CD4-positive, alpha-beta memory T cell (primary cell): ENCODE data around the gene MANSC4. TPM values are rescaled to one million over a fixed set of nuclear protein-coding genes. Genes with fewer than 3 reads are reported as not detected.

Experiments
- CTCF ChIA-PET: fragments of 350-600 bp; sonication (Branson Sonifier 250); formaldehyde crosslinking; loops from one replicate; lab custom pipeline; 2021; ENCODE audit warnings: inconsistent platforms; ENCODE audit not compliant: partially characterized antibody; lab: Charles Lee
- POLR2A ChIA-PET: fragments of 350-600 bp; sonication (Branson Sonifier 250); formaldehyde crosslinking; loops from one replicate; lab custom pipeline; 2021; ENCODE audit not compliant: partially characterized antibody; lab: Charles Lee
- DNase-seq, 5 donors: peaks; one replicate each; pipeline versions ENCODE4 v3.0.0 to v3.0.0-alpha.2; 2020 to 2022; ENCODE audit warnings: mixed read lengths in 1 of 5
- H3K27ac ChIP-seq: one replicate; pipeline ENCODE4 v1.7.0; 2013; ENCODE audit warnings: low read depth, low read length
- H3K27me3 ChIP-seq: 2 replicates; pipeline ENCODE4 v1.7.0; 2013; ENCODE audit warnings: mild to moderate bottlenecking, low read length, moderate library complexity; ENCODE audit not compliant: insufficient read depth
- H3K36me3 ChIP-seq: 2 replicates; pipeline ENCODE4 v1.7.0; 2013; ENCODE audit warnings: mild to moderate bottlenecking, low read length, moderate library complexity; ENCODE audit not compliant: insufficient read depth
- H3K4me1 ChIP-seq: 2 replicates; pipeline ENCODE4 v1.7.0; 2013; ENCODE audit warnings: mild to moderate bottlenecking, low read length, moderate library complexity; ENCODE audit not compliant: insufficient read depth
- H3K4me3 ChIP-seq, 2 donors: one replicate each; pipeline ENCODE4 v1.7.0; 2013; ENCODE audit warnings: low read length in 2 of 2, mild to moderate bottlenecking in 1 of 2
- H3K9me3 ChIP-seq, 2 donors: one replicate each; pipeline ENCODE4 v1.7.0; 2013; ENCODE audit warnings: low read length in 2 of 2, control low read depth in 1 of 2; ENCODE audit not compliant: control insufficient read depth in 1 of 2
- H3K27ac Mint-ChIP-seq, 7 donors: one replicate each; pipeline ENCODE4 v1.8.0; 2020 to 2021; ENCODE audit warnings: mixed read lengths in 7 of 7, mild to moderate bottlenecking in 6 of 7, inconsistent platforms in 3 of 7, moderate library complexity in 3 of 7
- H3K27me3 Mint-ChIP-seq, 2 donors: one replicate each; pipeline ENCODE4 v1.8.0; 2020 to 2021; ENCODE audit warnings: mixed read lengths in 2 of 2
- H3K36me3 Mint-ChIP-seq, 2 donors: one replicate each; pipeline ENCODE4 v1.8.0; 2020 to 2021; ENCODE audit warnings: mixed read lengths in 2 of 2, inconsistent platforms in 1 of 2, mild to moderate bottlenecking in 1 of 2
- H3K4me1 Mint-ChIP-seq, 4 donors: one replicate each; pipeline ENCODE4 v1.8.0; 2020 to 2021; ENCODE audit warnings: mixed read lengths in 4 of 4, mild to moderate bottlenecking in 1 of 4
- H3K4me3 Mint-ChIP-seq, 8 donors: one replicate each; pipeline ENCODE4 v1.8.0; 2020 to 2021; ENCODE audit warnings: mixed read lengths in 8 of 8, mild to moderate bottlenecking in 7 of 8, moderate library complexity in 6 of 8, inconsistent platforms in 3 of 8
- H3K9me3 Mint-ChIP-seq, 8 donors: one replicate each; pipeline ENCODE4 v1.8.0; 2020 to 2021; ENCODE audit warnings: mixed read lengths in 8 of 8, mild to moderate bottlenecking in 5 of 8, inconsistent platforms in 3 of 8, moderate library complexity in 1 of 8
- intact Hi-C: fragments of 100-400 bp; cut with micrococcal nuclease; formaldehyde crosslinking; loops from one replicate; pipeline ENCODE4 v1.15.1; 2023
- polyA plus RNA-seq, 2 donors: library from polyadenylated mRNA; unstranded; fragments of 300-500 nt; fragmentation: Illumina TruSeq; gene quantifications; one replicate each; pipeline ENCODE4 v1.2.3, GENCODE V29; 2021
- total RNA-seq, 2 experiments: library from RNA; stranded (reverse); gene quantifications; one replicate each; pipeline ENCODE4 v1.2.3, GENCODE V29; 2021

Gene MANSC4
- total and polyA plus RNA-seq, 4 experiments from 2014 or later = 0.32 TPM; not detected in 3

DNA sequence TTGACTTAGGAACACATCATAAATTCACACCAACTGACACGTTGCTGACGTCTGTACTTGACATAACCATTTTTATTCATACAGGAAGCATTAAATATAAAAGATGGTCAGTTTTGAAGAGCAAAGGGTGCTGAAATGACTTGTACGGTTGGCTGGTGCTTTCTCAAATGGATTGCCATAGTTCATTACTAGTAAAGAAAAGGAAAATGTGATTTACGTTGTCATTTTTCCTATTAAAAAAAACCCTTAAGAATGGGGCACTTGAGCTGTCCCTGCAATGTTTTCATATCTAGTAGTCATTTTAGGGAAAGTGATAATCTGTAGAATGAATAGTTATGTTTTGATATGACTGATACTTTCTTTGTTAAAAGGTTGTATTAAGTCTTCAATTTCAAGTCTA is 22.5 kb upstream of the MANSC4 start:
- Histone ChIP-seq H3K4me1 (peaks cover 12% of the 10 kb centered on the region), H3K27me3 (no peaks in the 10 kb centered on the region), H3K4me3 (no peak overlapping the region), H3K36me3 (peaks cover 6% of the 10 kb centered on the region), H3K27ac (no peak overlapping the region), H3K9me3 (no peaks in the 10 kb centered on the region)
- peaks cover 15 to 16% of the 10 kb centered on the region in 2 donors for H3K36me3 Mint-ChIP-seq
- H3K27me3 Mint-ChIP-seq = peaks cover 0 to 2% of the 10 kb centered on the region in 2 donors
- intact Hi-C loops = no loop called here
- H3K27ac Mint-ChIP-seq = peak overlapping the region in 1 of 7 donors; percentile 36
- no peak overlapping the region for H3K4me3 Mint-ChIP-seq
- no peaks in the 10 kb centered on the region for H3K9me3 Mint-ChIP-seq
- H3K4me1 Mint-ChIP-seq = peaks cover 15 to 47% (median 34%) of the 10 kb centered on the region in 4 donors
- ChIA-PET POLR2A (no interaction called here), CTCF (no interaction called here)
- DNase-seq = no peak

DNA sequence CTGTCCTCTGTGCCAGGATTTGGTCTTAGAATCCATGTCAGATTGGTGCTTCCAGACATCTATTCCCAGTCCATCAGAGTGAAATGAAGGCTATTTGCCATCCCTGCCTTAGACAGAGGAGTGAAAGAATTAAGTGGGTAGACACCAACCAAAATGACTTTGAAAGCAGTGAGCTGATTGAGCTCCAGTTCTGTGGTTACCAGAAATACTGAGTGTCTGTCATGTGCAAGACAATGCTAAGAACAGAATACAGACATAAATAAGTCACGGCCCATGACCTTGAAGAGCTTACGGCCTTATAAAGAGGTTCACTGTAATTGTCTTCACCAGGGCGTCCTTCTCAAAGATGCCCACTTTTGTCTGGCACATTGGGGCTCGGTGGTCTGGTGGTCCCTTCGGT is 21.6 kb upstream of the MANSC4 start:
- intact Hi-C loops = no loop called here
- H3K27me3 Mint-ChIP-seq = peaks cover 0 to 2% of the 10 kb centered on the region in 2 donors
- Histone ChIP-seq H3K4me1 (peaks cover 9% of the 10 kb centered on the region), H3K27me3 (no peaks in the 10 kb centered on the region), H3K27ac (no peak overlapping the region), H3K4me3 (no peak overlapping the region), H3K36me3 (peaks cover 10% of the 10 kb centered on the region), H3K9me3 (no peaks in the 10 kb centered on the region)
- H3K4me3 Mint-ChIP-seq = no peak overlapping the region
- peaks cover 24 to 25% of the 10 kb centered on the region in 2 donors for H3K36me3 Mint-ChIP-seq
- no peaks in the 10 kb centered on the region for H3K9me3 Mint-ChIP-seq
- CTCF ChIA-PET = no interaction called here
- peak overlapping the region in 5 of 7 donors; percentile 13 to 51 (median 38) for H3K27ac Mint-ChIP-seq
- DNase-seq = no peak
- H3K4me1 Mint-ChIP-seq = peaks cover 11 to 38% (median 28%) of the 10 kb centered on the region in 4 donors
- POLR2A ChIA-PET = no interaction called here

DNA sequence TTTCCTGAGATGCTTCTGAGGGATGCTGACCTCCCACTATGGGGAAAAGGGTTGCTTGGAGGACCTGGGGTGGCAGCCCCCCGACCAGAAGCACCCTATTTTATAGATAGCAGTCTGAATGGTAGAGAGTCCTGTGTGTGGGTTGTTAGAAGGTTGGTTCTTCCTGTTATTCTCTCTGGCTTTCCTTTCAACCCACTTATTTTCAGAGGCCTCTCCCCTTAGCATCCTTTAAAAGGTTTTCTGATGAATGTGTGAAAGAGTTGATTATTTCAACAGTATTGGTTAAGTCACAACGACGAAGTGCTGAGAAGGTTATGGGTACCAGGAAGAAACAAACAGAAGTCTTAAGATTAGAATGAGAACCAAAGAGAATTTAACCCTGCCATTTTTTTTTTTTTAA is 20.8 kb upstream of the MANSC4 start:
- H3K27ac Mint-ChIP-seq = peak overlapping the region; percentile 32 to 70 (median 38)
- no peak overlapping the region for H3K27ac ChIP-seq
- POLR2A ChIA-PET = interaction anchor here (1.4 kb wide), 1 partner anchor 21 kb away, joined by 8 read pairs; the partner anchor contains the start of genes KLHL42 and MANSC4
- H3K27me3 ChIP-seq = no peaks in the 10 kb centered on the region
- no peaks in the 10 kb centered on the region for H3K9me3 Mint-ChIP-seq
- H3K36me3 ChIP-seq = peaks cover 10% of the 10 kb centered on the region
- peaks cover 9% of the 10 kb centered on the region for H3K4me1 ChIP-seq
- peaks cover 25 to 31% of the 10 kb centered on the region in 2 donors for H3K36me3 Mint-ChIP-seq
- intact Hi-C loops = no loop called here
- no peaks in the 10 kb centered on the region for H3K9me3 ChIP-seq
- no peak overlapping the region for H3K4me3 ChIP-seq
- no peak for DNase-seq
- peak overlapping the region in 3 of 8 donors; percentile 2 to 21 (median 4) for H3K4me3 Mint-ChIP-seq
- H3K27me3 Mint-ChIP-seq = no peaks in the 10 kb centered on the region
- H3K4me1 Mint-ChIP-seq = peaks cover 9 to 30% (median 21%) of the 10 kb centered on the region in 4 donors
- CTCF ChIA-PET = no interaction called here

DNA sequence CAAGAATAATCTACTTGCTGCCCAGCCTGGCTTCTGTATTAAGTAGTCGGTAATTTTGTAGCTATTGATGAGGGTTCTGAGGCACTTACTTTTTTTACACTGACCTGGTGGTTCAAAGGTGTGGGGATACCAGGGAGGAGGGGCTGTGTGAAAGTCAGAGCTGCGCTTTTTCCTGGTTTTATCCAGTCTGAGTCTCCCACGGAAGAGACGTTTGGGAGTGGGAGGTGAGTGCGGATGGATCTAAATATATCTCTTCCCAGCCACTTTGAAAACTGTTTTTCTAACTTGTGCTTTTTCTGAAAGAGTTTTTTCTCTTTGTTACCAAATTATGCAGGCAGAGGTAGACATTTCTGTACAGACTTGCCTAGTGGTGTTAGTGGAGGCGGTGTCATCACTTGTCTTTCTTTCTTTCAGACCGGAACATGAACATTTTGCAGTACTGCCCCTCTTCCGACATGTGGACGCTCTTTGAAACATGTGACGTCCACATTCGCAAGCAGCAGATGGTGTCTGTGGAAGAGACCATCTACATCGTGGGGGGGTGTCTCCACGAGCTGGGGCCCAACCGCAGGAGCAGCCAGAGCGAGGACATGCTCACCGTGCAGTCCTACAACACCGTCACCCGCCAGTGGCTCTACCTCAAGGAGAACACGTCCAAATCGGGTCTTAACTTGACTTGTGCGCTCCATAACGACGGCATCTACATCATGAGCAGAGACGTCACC is 17.4 kb upstream of the MANSC4 start:
- ChIA-PET CTCF (interaction anchor here (2.8 kb wide), 1 partner anchor 24 kb away, joined by 17 read pairs; no protein-coding TSS in a partner anchor), POLR2A (no interaction called here)
- no peaks in the 10 kb centered on the region for H3K27me3 ChIP-seq
- no peak overlapping the region for H3K4me3 ChIP-seq
- DNase-seq = no peak
- no peak overlapping the region for H3K4me3 Mint-ChIP-seq
- no peaks in the 10 kb centered on the region for H3K9me3 ChIP-seq
- no peak overlapping the region for H3K27ac Mint-ChIP-seq
- intact Hi-C loops = no loop called here
- H3K36me3 ChIP-seq = peaks cover 17% of the 10 kb centered on the region
- no peaks in the 10 kb centered on the region for H3K9me3 Mint-ChIP-seq
- peaks cover 9 to 25% (median 20%) of the 10 kb centered on the region in 4 donors for H3K4me1 Mint-ChIP-seq
- H3K27me3 Mint-ChIP-seq = no peaks in the 10 kb centered on the region
- peaks cover 9% of the 10 kb centered on the region for H3K4me1 ChIP-seq
- H3K27ac ChIP-seq = no peak overlapping the region
- H3K36me3 Mint-ChIP-seq = peaks cover 37 to 53% of the 10 kb centered on the region in 2 donors

DNA sequence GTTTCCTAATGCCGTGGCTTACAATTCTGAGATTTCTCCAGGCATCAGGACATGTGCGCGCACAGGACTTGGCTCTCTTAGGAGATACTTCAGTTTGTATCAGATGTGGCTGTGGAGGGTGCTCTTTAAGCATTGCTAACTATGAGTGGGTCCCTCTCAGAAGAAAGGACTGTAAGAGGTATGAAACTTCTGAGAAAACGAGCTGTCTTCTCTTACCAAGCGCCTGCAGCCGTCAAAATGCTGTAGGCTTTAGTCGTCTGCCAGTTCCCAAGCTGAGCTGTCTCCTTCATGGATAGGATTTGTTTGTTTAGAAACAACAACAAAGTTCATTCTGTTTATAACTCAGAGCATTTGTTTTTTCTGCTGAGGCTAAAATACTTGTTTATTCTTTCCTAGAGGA is 16.1 kb upstream of the MANSC4 start:
- ChIA-PET CTCF (no interaction called here), POLR2A (no interaction called here)
- Histone ChIP-seq H3K27me3 (no peaks in the 10 kb centered on the region), H3K4me3 (no peak overlapping the region), H3K9me3 (no peaks in the 10 kb centered on the region), H3K36me3 (peaks cover 17% of the 10 kb centered on the region), H3K27ac (no peak overlapping the region), H3K4me1 (peaks cover 9% of the 10 kb centered on the region)
- Mint-ChIP-seq H3K9me3 (no peaks in the 10 kb centered on the region), H3K27ac (peak overlapping the region in 2 of 7 donors; percentile 16 to 27), H3K36me3 (peaks cover 50 to 65% of the 10 kb centered on the region in 2 donors), H3K27me3 (no peaks in the 10 kb centered on the region), H3K4me3 (no peak overlapping the region), H3K4me1 (peaks cover 7 to 14% (median 10%) of the 10 kb centered on the region in 4 donors)
- intact Hi-C loops = no loop called here
- DNase-seq = no peak

DNA sequence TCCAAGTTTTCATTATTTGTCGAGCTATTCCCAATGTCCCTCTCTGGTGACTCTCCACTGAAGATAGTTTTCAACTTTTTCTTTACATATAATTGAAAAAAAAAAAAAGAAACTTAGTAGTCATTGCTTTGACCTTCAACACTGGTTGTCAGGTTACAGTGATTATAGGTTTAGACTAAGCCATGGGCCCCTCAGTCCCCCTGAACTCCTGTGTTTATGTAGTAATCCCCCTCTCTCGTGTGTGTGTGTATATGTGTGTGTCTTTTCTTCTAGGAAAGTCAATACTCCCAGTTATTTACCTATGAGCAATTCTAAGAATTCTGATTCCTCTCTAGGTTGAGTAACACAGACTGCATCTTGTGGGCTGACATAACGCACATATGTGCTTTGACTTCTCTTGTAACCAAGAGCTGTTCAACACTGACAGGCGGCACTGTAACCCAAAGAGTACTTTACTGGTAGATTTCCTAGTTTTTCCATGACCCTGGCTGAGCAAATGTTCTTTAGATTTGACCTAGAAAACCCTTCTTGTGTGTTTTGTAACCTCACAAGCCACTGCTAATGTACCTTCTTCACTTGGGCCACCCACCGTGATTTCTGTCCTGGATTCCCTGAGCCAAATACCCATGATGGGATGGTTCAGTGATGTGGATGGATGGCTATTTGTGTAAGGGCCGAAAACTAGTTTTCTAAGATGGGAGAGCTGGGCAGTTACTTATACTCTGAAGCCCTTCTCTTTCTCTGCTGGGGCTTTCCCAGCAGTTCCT is 15.0 kb upstream of the MANSC4 start:
- intact Hi-C loops = no loop called here
- no peaks in the 10 kb centered on the region for H3K9me3 ChIP-seq
- no peaks in the 10 kb centered on the region for H3K27me3 ChIP-seq
- peaks cover 51 to 68% of the 10 kb centered on the region in 2 donors for H3K36me3 Mint-ChIP-seq
- ChIA-PET POLR2A (no interaction called here), CTCF (interaction anchor here (1.1 kb wide), 1 partner anchor 27 kb away, joined by 4 read pairs; no protein-coding TSS in a partner anchor)
- peaks cover 17% of the 10 kb centered on the region for H3K36me3 ChIP-seq
- DNase-seq = no peak
- peak overlapping the region in 6 of 7 donors; percentile 7 to 74 (median 36) for H3K27ac Mint-ChIP-seq
- H3K4me1 Mint-ChIP-seq = peaks cover 0 to 6% (median under 1%) of the 10 kb centered on the region in 4 donors
- no peaks in the 10 kb centered on the region for H3K27me3 Mint-ChIP-seq
- no peaks in the 10 kb centered on the region for H3K4me1 ChIP-seq
- H3K27ac ChIP-seq = no peak overlapping the region
- H3K9me3 Mint-ChIP-seq = no peaks in the 10 kb centered on the region
- no peak overlapping the region for H3K4me3 Mint-ChIP-seq
- H3K4me3 ChIP-seq = no peak overlapping the region

DNA sequence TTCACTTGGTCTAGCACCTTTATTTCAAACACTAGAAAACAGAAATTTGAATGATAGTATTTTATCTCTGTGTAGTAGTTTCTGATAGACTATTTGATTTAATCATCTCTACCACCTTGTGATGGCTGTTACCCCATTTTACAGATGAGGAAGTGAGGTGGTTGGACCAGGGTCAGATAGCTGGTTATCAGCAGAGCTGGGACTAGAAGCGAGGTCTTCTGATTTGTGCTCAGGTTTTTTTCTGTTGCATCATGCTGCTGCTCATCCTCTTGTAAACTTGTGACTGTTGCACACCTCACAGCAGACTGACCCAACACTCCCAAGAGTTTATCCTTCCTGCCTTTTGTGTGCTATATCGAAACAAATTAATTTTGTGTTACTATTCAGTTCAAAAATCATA is 10.1 kb upstream of the MANSC4 start:
- H3K27ac ChIP-seq = no peak overlapping the region
- H3K4me3 ChIP-seq = no peak overlapping the region
- DNase-seq = no peak
- H3K4me1 Mint-ChIP-seq = peaks cover 12 to 30% (median 22%) of the 10 kb centered on the region in 4 donors
- H3K36me3 Mint-ChIP-seq = peaks cover 23 to 42% of the 10 kb centered on the region in 2 donors
- no peaks in the 10 kb centered on the region for H3K9me3 Mint-ChIP-seq
- H3K27me3 Mint-ChIP-seq = no peaks in the 10 kb centered on the region
- intact Hi-C loops = no loop called here
- ChIA-PET CTCF (interaction anchor here (1.3 kb wide), 1 partner anchor 10 kb away, joined by 3 read pairs; the partner anchor contains the start of genes KLHL42 and MANSC4), POLR2A (interaction anchor here (0.8 kb wide), 1 partner anchor 10 kb away, joined by 3 read pairs; the partner anchor contains the start of genes KLHL42 and MANSC4)
- H3K9me3 ChIP-seq = no peaks in the 10 kb centered on the region
- H3K4me3 Mint-ChIP-seq = no peak overlapping the region
- no peaks in the 10 kb centered on the region for H3K27me3 ChIP-seq
- H3K36me3 ChIP-seq = peaks cover 6% of the 10 kb centered on the region
- H3K27ac Mint-ChIP-seq = peak overlapping the region in 2 of 7 donors; percentile 7 to 30
- H3K4me1 ChIP-seq = no peaks in the 10 kb centered on the region
